Esophagus squamous epithelium (tissue), 4 donors: Measurements from ENCODE around the gene TREH.
"Not testable (repeated sequence)": the region's sequence is repeated elsewhere in the genome, so short reads cannot be mapped to it uniquely, and the experiment has no call there.

Experiments used
- POLR2A ChIP-seq, 4 donors: fragments of 450-650 bp; IDR thresholded peaks; one replicate each; pipeline ENCODE4 v1.6.1; 2017; ENCODE audit warnings: antibody characterized with exemption in 4 of 4, mild to moderate bottlenecking in 4 of 4, moderate library complexity in 3 of 4
- TF ChIP-seq, protein P1 (sequence below), 6 experiments: fragments of 450-650 bp in 4 of 6; fragments of 200-600 bp in 2 of 6; sonication (generic) in 2 of 6; IDR thresholded peaks; one replicate each; pipeline ENCODE4 v1.5.1; 2016 to 2019; ENCODE audit warnings: antibody characterized with exemption in 6 of 6, mild to moderate bottlenecking in 4 of 6, moderate library complexity in 4 of 6

DNA sequence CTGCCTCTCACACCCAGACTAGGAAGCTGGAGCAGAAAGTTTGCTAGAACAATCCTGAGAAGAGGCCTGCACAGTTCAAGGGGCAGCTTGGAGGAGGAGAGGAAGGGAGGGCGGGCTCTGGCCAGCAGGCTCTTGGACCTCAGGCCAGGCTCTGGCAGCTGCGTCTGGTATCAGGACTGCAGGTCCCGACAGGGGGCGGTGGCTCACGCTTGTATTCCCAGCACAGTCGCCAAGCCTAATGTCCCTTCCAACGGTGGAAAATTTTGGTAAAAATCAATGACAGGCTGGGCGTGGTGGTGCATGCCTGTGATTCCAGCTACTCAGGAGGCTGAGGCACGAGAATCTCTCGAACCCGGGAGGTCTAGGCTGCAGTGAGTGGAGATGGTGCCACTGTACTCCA lies 542 bp downstream of the TREH start:
- TF ChIP-seq, protein P1, sequence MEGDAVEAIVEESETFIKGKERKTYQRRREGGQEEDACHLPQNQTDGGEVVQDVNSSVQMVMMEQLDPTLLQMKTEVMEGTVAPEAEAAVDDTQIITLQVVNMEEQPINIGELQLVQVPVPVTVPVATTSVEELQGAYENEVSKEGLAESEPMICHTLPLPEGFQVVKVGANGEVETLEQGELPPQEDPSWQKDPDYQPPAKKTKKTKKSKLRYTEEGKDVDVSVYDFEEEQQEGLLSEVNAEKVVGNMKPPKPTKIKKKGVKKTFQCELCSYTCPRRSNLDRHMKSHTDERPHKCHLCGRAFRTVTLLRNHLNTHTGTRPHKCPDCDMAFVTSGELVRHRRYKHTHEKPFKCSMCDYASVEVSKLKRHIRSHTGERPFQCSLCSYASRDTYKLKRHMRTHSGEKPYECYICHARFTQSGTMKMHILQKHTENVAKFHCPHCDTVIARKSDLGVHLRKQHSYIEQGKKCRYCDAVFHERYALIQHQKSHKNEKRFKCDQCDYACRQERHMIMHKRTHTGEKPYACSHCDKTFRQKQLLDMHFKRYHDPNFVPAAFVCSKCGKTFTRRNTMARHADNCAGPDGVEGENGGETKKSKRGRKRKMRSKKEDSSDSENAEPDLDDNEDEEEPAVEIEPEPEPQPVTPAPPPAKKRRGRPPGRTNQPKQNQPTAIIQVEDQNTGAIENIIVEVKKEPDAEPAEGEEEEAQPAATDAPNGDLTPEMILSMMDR (IDR thresholded peaks at IDR 0.05) = not testable (repeated sequence)
- not testable (repeated sequence) for TF ChIP-seq POLR2A (IDR thresholded peaks at IDR 0.05)
